HepG2 (cell line): Measurements from ENCODE around the gene GJD3. TPM values are rescaled to one million over a fixed set of nuclear protein-coding genes. Genes with fewer than 3 reads are reported as not detected.
A peak's percentile ranks its signal among the peaks of the same experiment; 100 is the strongest.

Experiments
- CHCHD3 ChIP-seq: sonication (generic); formaldehyde crosslinking; IDR thresholded peaks from 2 replicates; pipeline ENCODE4 v1.8.0; 2022; ENCODE audit warnings: mild to moderate bottlenecking, missing genetic modification reagents, moderate library complexity
- GATAD1 ChIP-seq: IDR thresholded peaks from 2 replicates; pipeline ENCODE4 v1.6.1; 2016; ENCODE audit warnings: missing genetic modification reagents, missing compliant biosample characterization
- POGK ChIP-seq: sonication (generic); formaldehyde crosslinking; conservative IDR thresholded peaks from 2 replicates; pipeline ENCODE4 v1.8.0; 2022; ENCODE audit warnings: mild to moderate bottlenecking, moderate library complexity, missing genetic modification reagents
- POLR2G ChIP-seq: fragments of 200-400 bp; formaldehyde crosslinking; IDR thresholded peaks from 2 replicates; pipeline ENCODE4 v1.6.1; 2018; ENCODE audit warnings: mild to moderate bottlenecking, low read depth, low read length, moderate library complexity
- ZBTB20 ChIP-seq: sonication (generic); formaldehyde crosslinking; IDR thresholded peaks from 2 replicates; pipeline ENCODE4 v1.8.1; 2023; ENCODE audit warnings: missing genetic modification reagents, low read depth, mild to moderate bottlenecking, borderline replicate concordance
- ZFP91 ChIP-seq: sonication (generic); formaldehyde crosslinking; IDR thresholded peaks from 2 replicates; pipeline ENCODE4 v1.9.0; 2022; ENCODE audit warnings: missing genetic modification reagents, mild to moderate bottlenecking, borderline replicate concordance
- ZNF407 ChIP-seq: sonication (generic); formaldehyde crosslinking; IDR thresholded peaks from one replicate; pipeline ENCODE4 v1.5.1; 2020; ENCODE audit warnings: mild to moderate bottlenecking, missing genetic modification reagents; ENCODE audit errors: not compliant biosample characterization
- ZNF430 ChIP-seq: sonication (generic); formaldehyde crosslinking; IDR thresholded peaks from 2 replicates; pipeline ENCODE4 v1.9.0; 2021; ENCODE audit warnings: mild to moderate bottlenecking, missing genetic modification reagents
- ZNF441 ChIP-seq: sonication (generic); formaldehyde crosslinking; IDR thresholded peaks from 2 replicates; pipeline ENCODE4 v1.7.0; 2021; ENCODE audit warnings: missing genetic modification reagents, borderline replicate concordance
- ZNF562 ChIP-seq: sonication (generic); formaldehyde crosslinking; IDR thresholded peaks from 2 replicates; pipeline ENCODE4 v1.8.0; 2022; ENCODE audit warnings: missing genetic modification reagents, borderline replicate concordance
- ZNF614 ChIP-seq: IDR thresholded peaks from 2 replicates; pipeline ENCODE4 v1.6.1; 2018; ENCODE audit warnings: missing biosample characterization, missing genetic modification reagents, inconsistent platforms, borderline replicate concordance
- ZNF619 ChIP-seq: sonication (generic); formaldehyde crosslinking; IDR thresholded peaks from 2 replicates; pipeline ENCODE4 v1.4.0; 2020; ENCODE audit warnings: mild to moderate bottlenecking, missing genetic modification reagents
- polyA plus RNA-seq, 8 experiments: library from polyadenylated mRNA; depleted of rRNA in 3 of 8; stranded (reverse) in 7 of 8; unstranded in 1 of 8; fragments of >200 nt; fragmentation: Illumina TruSeq in 4 of 8; extraction: Trizol in 4 of 8; gene quantifications; 2 replicates each; pipeline versions ENCODE4 v1.2.1 to v1.2.3, GENCODE V29; 2011 to 2016; ENCODE audit warnings: low read depth in 4 of 8, missing spikeins in 1 of 8, mixed read lengths in 1 of 8; ENCODE audit not compliant: insufficient read depth in 1 of 8
- total RNA-seq, 5 experiments: library from RNA; depleted of rRNA; stranded (reverse); fragments of >200 nt; fragmentation: Illumina TruSeq; extraction: Trizol; gene quantifications; 2 replicates each; pipeline ENCODE4 v1.2.3, GENCODE V29; 2016; ENCODE audit warnings: low read depth in 1 of 5

Gene GJD3
- total and polyA plus RNA-seq, 2 of the 13 experiments (the other 11 are each of a cell fraction or from before 2014, with no cell fraction given): not detected

GRCh38 chr17:40345161-40345993 lies 19.2 kb downstream of the GJD3 start (continued):
- TF ChIP-seq CHCHD3 (CRISPR knock-in tag): 0 out of 2 replicates have a peak, but pooled peaks have one; percentile 75
- peak; percentile 85 for TF ChIP-seq ZNF407 (CRISPR knock-in tag)
- peak; percentile 11; the same call in 1 of the 2 replicates for TF ChIP-seq ZNF441
- TF ChIP-seq ZBTB20 (CRISPR knock-in tag): peak; percentile 63; the same call in 1 of the 2 replicates
- TF ChIP-seq ZNF619 (CRISPR knock-in tag): no peak; the same call in 1 of the 2 replicates
- TF ChIP-seq ZFP91: peak; percentile 93; the same call in 1 of the 2 replicates
- 0 out of 2 replicates have a peak, but pooled peaks have one; percentile 30 for TF ChIP-seq ZNF614
- TF ChIP-seq GATAD1 (CRISPR knock-in tag): 0 out of 2 replicates have a peak, but pooled peaks have one; percentile 27
- TF ChIP-seq POGK (CRISPR knock-in tag): 0 out of 2 replicates have a peak, but pooled peaks have one; percentile 43
- TF ChIP-seq POLR2G: 0 out of 2 replicates have a peak, but pooled peaks have one; percentile 63
- peak; percentile 52; the same call in 1 of the 2 replicates for TF ChIP-seq ZNF430 (CRISPR knock-in tag)
- no peak for TF ChIP-seq ZNF562 (CRISPR knock-in tag)
